HTERT RPE-1 (cell line): ENCODE data around the gene NCK2.

ENCODE experiments used
- in situ Hi-C: fragments of 300-500 bp; cut with MboI; formaldehyde crosslinking; loops from 4 replicates; pipeline ENCODE4 v1.14.3; 2020; ENCODE audit warnings: low sequenced_read_pairs

The NCK2 gene

DNA sequence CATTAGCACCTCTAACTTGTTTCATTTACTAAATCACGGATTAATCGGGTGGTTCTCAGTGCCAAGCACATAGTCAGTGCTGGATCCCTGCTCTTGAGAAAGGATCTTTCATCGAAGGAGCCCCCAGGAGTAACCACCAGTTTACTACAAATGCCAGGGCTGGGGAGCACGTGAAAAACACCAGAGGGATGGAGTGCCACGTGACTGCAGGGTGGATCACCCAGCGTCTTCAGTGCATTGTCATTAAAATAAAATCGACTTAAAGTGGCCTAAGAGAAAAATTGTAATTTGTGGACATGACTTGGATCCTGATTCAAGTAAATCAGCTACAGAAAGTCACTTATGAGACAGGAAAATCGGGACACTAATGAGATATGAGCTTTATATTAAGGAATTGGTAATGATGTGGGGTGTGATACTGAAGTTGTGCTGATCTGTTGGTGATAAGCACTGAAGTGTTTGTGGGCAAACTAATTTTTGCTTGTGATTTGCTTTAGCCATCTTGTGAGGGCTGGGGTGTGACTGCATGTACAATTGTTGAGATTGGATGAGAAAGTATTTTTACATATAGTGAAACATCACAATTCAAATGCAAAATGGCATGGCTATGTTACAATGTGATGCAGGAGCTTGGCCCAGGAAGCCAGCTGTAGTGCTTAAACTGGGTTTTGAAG is 63.8 kb downstream of the NCK2 start:
- in situ Hi-C loops = no loop called here

- in situ Hi-C loops = no loop called here
These were observed 64.4 kb downstream of the NCK2 start for GRCh38 chr2:105809097-105809473.

- in situ Hi-C loops = no loop called here
These were observed 65.0 kb downstream of the NCK2 start for GRCh38 chr2:105809723-105810122.

DNA sequence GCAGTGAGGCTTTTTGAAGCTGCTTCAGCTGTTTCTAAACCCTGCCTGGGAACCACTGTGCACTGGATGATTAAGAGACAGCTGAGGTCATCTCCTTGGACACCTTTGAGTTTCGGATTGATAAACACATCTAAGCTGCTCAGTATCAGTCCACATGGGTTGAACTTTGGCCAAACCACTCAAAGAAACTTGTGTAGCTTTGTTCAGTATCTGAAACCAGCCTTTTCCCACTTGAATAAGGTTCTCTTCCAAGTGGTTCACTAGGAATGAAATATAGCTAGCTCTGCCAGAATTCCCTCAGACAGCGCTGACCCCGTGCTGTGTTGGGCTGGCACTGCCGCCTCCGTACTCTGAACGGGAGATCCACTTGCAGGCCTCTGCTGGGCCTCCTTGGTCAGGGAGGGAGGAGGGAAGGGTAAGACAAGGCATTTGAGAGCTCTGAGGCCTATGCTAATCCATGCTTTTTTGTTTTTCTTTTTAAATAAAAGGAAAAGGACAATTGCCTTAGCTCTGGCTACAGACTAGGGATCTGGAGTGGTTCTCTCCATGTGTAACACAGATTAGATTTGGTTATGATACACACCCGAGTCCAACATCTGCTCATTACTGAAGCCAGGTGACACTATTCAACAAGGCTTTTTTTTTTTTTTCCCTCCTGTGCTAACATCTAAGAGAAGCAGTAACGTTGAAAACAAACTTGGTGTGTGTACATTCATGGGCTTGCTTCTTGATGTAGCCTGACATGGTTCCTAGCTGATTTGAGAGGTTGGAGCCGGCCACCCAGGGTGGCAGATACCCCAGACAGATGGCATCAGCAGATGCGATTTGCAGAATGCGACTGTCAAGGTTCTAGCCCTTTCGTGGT is 67.7 kb downstream of the NCK2 start:
- in situ Hi-C loops = no loop called here

- in situ Hi-C loops = no loop called here
These were observed 68.3 kb downstream of the NCK2 start for GRCh38 chr2:105813045-105813315.

- in situ Hi-C loops = no loop called here
These were observed 68.7 kb downstream of the NCK2 start for GRCh38 chr2:105813405-105813804.

DNA sequence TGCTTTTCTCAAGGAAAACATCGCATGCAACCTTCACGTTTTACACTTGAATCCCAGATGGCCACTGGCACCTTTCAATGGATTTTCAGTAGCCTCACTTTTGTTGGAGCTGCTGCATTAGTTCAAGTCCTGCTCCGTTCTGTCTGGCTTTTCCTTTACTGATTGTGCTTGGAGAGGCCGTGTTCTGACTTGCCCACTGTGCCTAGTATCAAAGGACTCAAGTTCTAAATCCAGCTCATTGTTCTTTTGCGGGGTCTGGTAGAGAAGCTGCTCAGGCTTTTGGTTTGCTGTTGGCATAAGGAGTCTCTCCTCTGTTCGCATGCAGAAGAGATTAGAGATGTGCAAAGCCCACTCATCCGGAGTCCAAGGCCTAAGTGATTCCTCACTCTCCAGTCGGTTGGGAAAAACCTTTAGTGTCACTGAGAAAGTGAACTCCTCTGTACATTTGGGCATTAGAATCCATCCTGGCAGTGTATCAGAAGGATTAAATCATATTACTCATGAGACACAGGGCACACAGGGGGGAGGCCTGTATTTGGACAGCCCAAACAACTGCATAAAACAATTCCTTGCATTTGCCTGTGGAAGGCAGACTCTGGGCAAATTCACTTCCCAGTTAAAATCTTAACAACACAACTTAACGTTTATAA is 69.7 kb downstream of the NCK2 start:
- in situ Hi-C loops = no loop called here

GRCh38 chr2:105815401-105815800 is 70.7 kb downstream of the NCK2 start:
- in situ Hi-C loops = no loop called here

DNA sequence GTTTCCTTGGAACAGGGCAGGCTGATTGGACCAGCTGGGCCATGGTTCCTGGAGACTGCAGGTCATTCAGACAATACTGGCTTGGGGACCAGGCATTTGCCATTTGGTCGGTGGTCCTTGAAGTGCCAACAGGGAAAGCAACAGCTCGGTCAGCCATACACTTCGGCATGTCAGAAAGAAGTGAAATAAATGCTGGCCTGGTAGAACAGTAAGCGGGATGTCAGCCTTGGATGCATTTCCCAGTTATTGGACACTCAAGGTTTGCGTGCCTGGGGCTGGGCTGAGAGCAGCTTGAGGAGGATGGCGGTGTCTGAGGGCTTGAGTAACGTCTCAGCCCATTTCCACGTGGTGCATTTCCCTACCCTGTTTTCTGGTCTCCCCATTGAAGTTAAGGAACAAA is 75.4 kb downstream of the NCK2 start:
- in situ Hi-C loops = no loop called here

GRCh38 chr2:105820691-105821090 is 76.0 kb downstream of the NCK2 start:
- in situ Hi-C loops = no loop called here

DNA sequence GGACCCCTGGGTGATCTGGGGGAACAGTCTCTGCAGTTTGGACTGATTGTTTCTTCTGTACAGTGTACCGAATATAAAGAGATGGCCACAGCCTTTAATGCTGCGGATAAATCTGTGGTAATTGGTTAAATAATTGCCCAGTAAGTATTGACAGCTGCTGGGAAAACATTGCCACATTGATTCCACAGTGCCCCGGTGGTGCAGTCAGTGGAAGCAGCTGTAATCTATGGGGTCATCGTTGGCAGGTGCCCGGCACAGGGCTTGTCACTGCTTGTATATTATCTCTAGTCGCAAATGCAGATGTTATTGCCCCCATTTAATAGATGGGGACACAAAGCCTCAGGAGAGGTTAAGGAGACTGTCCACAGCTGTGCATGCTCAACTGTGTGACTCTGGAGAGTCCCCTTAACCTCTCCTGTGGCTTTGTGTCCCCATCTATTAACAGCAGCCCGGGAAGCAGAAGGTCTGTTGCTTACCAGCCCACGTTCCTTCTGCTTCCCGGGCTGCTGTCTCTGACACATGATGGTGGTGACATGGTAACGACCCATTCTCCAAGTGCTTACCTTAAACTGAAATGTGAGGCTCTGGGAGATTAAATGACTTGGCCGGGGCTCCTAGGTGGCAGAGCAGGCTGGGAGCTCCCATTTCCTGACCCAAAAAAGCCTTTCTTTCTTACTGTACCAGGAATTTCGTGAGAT is 76.9 kb downstream of the NCK2 start:
- in situ Hi-C loops = no loop called here

- in situ Hi-C loops = no loop called here
These were observed 77.5 kb downstream of the NCK2 start for GRCh38 chr2:105822186-105822585.

GRCh38 chr2:105824446-105824845 is 79.7 kb downstream of the NCK2 start:
- in situ Hi-C loops = no loop called here

DNA sequence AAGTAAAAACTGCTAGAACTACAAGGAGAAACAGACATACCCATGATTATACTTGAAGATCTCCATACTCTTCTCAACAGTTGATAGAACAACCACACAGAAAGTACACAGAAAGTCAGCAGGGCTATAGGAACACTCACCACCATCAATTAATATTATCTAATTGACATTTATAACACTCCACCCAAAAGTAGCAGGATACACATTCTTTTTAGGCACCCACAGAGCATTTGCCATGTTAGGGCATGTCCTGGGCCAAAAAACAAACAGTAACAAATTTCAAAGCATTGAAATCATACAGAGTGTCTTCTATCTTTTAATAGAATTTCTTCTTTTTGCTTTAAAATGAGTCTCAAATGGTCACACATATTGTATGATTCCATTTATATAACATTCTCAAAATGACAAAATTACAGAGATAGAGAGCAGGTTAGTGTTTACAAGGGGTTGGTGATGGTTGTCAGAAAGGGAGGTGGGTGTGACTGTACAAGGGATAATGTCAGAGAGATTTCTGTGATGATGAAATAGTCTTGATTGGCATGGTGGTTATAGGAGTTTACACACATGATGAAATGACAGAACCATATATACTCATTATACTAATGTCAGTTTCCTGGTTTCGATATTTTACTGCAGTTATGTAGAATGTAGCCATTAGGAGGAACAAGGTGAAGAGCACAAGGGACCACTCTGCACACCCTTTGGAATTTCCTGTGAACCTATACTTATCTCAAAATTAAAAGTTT is 82.8 kb downstream of the NCK2 start:
- in situ Hi-C loops = no loop called here

GRCh38 chr2:105828558-105828957 is 83.8 kb downstream of the NCK2 start:
- in situ Hi-C loops = no loop called here

DNA sequence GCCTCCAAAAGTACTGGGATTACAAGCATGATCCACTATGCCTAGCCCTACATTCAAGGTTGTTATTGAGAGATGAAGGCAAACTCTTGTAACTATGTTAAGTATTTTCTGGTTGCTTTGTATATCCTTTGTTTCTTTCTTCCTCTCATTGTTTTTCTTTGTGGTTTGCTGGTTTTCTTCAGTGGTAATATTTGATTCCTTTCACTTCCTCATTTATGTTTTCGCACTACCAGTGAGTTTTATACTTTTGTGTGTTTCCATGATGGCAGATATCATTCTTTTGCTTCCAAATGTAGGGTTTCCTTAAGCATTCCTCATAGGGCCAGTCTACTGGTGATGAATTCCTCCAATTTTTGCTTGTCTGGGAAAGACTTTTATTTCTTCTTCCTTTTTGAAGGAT is 90.2 kb downstream of the NCK2 start:
- in situ Hi-C loops = no loop called here

GRCh38 chr2:105836341-105836740 is 91.6 kb downstream of the NCK2 start:
- in situ Hi-C loops = no loop called here

DNA sequence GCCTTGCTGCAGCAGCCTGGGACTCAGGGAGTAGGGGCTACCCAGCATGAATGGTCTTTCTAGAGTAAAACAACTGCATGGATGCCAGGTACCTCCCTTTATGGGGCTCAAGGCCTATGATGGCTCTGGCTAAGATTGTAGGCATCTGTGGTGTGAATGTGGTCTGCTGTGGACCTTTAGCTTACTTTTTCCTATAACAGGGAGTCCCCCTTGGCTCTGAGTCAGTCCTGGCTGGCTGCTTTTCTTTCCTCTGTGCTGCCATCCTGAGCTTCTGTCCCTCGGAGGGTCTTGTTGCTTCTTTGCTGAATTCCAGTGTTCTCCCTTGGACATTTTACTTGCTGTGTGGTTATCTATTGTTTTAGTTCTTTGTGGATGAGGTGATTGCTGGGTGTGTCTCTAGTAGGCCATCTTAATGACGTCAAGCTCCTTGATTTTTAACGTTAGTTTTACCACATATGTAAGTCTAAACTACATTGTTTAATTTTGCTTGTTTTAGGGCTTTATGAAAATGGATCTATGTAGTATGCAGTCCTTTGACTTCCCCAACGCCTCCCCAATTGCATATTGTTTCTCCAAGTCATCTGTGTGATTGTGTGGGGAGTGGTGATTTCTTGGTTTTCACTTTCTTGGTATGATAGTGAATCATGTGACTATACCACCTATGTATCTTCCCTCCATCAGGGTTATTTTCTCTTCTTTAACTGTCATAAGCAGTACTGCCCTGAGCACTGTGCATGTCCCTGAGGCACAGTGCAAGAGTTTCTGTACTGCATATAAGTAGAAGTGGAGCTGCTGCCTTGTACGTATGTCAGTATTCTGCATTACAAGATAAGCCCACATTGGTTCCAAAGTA is 92.4 kb downstream of the NCK2 start:
- in situ Hi-C loops = no loop called here

- in situ Hi-C loops = no loop called here
These were observed 95.1 kb downstream of the NCK2 start for GRCh38 chr2:105839793-105840192.

- in situ Hi-C loops = no loop called here
These were observed 96.2 kb downstream of the NCK2 start for GRCh38 chr2:105840933-105841332.
